Activated naive CD8-positive, alpha-beta T cell treated with anti-CD3 and anti-CD28 coated beads, Interleukin-2, amount 10 ng/mL, durations not matched to agents 7 days and 5 days (primary cell): ENCODE results near the gene KCTD19. TPM values are rescaled to one million over a fixed set of nuclear protein-coding genes. Genes with fewer than 3 reads are reported as not detected.
A peak's percentile ranks its signal among the peaks of the same experiment; 100 is the strongest.

Experiments
- ATAC-seq: fragments of 150-1000 bp; cut with Tn5 transposase; one replicate; pipeline ENCODE4 v1.10.0; 2021; ENCODE audit warnings: low read depth, moderate library complexity
- POLR2A ChIA-PET: fragments of 350-600 bp; sonication (Branson Sonifier 250); formaldehyde crosslinking; loops from one replicate; lab custom pipeline; 2021; ENCODE audit warnings: antibody characterized with exemption; lab: Charles Lee
- DNase-seq: peaks from one replicate; pipeline ENCODE4 v3.0.0; 2021
- H3K27ac Mint-ChIP-seq: one replicate; pipeline ENCODE4 v1.8.0; 2022; ENCODE audit warnings: mild to moderate bottlenecking, mixed read lengths
- H3K27me3 Mint-ChIP-seq: one replicate; pipeline ENCODE4 v1.8.0; 2022; ENCODE audit warnings: mild to moderate bottlenecking, moderate library complexity, mixed read lengths
- H3K36me3 Mint-ChIP-seq: one replicate; pipeline ENCODE4 v1.8.0; 2021; ENCODE audit warnings: mild to moderate bottlenecking, mixed read lengths
- H3K4me1 Mint-ChIP-seq: one replicate; pipeline ENCODE4 v1.8.0; 2021; ENCODE audit warnings: mixed read lengths
- H3K4me3 Mint-ChIP-seq: one replicate; pipeline ENCODE4 v1.8.0; 2022; ENCODE audit warnings: mild to moderate bottlenecking, moderate library complexity, mixed read lengths
- H3K9me3 Mint-ChIP-seq: one replicate; pipeline ENCODE4 v1.8.0; 2021; ENCODE audit warnings: mixed read lengths
- total RNA-seq, 2 experiments: library from RNA; stranded (reverse); gene quantifications; one replicate each; pipeline ENCODE4 v1.2.3, GENCODE V29; 2021

The KCTD19 gene
- total RNA-seq, 2 experiments from 2014 or later: 1.2 to 1.6 TPM

GRCh38 chr16:67277294-67277998 lies 49.1 kb downstream of the KCTD19 start:
- Mint-ChIP-seq H3K27me3 (no peaks in the 10 kb centered on the region), H3K4me3 (peak overlapping the region; percentile 27), H3K9me3 (no peaks in the 10 kb centered on the region), H3K4me1 (peaks cover 12% of the 10 kb centered on the region), H3K27ac (peak overlapping the region; percentile 58), H3K36me3 (peaks cover 6% of the 10 kb centered on the region)
- no peak for DNase-seq
- POLR2A ChIA-PET: interaction anchor here (0.9 to 1.8 kb wide), 3 partner anchors 8 to 30 kb away, joined by 3 to 6 read pairs (median 3); partner anchors contain the start of gene FHOD1
- ATAC-seq: no peak

DNA sequence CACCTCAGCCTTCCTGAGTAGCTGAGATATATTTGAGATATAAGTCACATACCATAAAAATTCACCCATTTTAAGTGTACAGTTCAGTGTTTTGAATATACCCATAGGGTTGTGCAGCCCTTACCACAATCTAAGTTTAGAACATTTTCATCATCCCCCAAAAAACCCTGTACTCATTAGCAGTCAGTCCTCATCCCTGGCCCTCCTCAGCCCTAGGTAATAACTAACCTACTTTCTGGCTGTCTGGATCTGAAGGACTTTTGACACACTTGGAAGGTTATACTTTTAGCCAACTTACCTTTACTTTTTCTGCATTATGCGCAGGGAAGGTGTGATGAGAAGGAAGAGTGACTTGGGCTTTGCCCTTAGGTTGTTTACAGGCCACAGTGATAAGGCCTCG lies 51.2 kb downstream of the KCTD19 start:
- no peak overlapping the region for H3K27ac Mint-ChIP-seq
- no peak for DNase-seq

DNA sequence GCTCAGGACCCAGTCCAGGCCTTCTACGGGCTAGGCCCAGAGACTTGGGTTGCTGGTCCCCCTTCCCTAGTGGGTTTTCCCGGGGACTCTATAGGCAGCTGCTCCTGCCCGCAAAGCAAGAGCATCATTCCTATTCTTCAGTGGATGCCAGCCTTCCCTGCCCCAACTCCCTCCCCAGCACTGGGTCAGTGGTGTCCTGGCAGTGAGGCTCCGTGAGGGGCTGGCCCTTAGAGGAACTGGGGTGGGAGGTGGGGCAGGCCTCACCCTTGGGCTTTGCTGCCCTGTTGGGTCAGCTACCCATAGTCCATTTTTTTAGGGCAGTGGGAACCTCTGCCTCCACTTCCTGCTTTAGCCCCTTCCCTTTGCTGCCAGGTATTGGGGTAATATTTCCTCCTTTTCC lies 55.1 kb downstream of the KCTD19 start:
- Mint-ChIP-seq H3K9me3 (no peaks in the 10 kb centered on the region), H3K4me1 (peaks cover 3% of the 10 kb centered on the region), H3K4me3 (no peak overlapping the region), H3K27ac (no peak overlapping the region), H3K27me3 (no peaks in the 10 kb centered on the region), H3K36me3 (peaks cover 4% of the 10 kb centered on the region)
- ATAC-seq: no peak
- no peak for DNase-seq
- POLR2A ChIA-PET: no interaction called here

More for the DNA sequence above, 51.2 kb downstream of the KCTD19 start:
- POLR2A ChIA-PET: no interaction called here
- ATAC-seq: no peak
- no peaks in the 10 kb centered on the region for H3K27me3 Mint-ChIP-seq
- H3K4me3 Mint-ChIP-seq: no peak overlapping the region
- H3K9me3 Mint-ChIP-seq: no peaks in the 10 kb centered on the region
- H3K36me3 Mint-ChIP-seq: peaks cover 6% of the 10 kb centered on the region
- H3K4me1 Mint-ChIP-seq: peaks cover 12% of the 10 kb centered on the region

GRCh38 chr16:67270931-67271338 lies 55.6 kb downstream of the KCTD19 start:
- H3K27ac Mint-ChIP-seq: no peak overlapping the region
- H3K27me3 Mint-ChIP-seq: no peaks in the 10 kb centered on the region
- H3K4me3 Mint-ChIP-seq: no peak overlapping the region
- POLR2A ChIA-PET: no interaction called here
- DNase-seq (no peak), ATAC-seq (no peak)
- peaks cover 3% of the 10 kb centered on the region for H3K4me1 Mint-ChIP-seq
- no peaks in the 10 kb centered on the region for H3K9me3 Mint-ChIP-seq
- peaks cover 2% of the 10 kb centered on the region for H3K36me3 Mint-ChIP-seq

- ATAC-seq: no peak
- Mint-ChIP-seq H3K4me3 (no peak overlapping the region), H3K9me3 (no peaks in the 10 kb centered on the region), H3K27ac (peak overlapping the region; percentile 21), H3K36me3 (no peaks in the 10 kb centered on the region), H3K27me3 (no peaks in the 10 kb centered on the region), H3K4me1 (no peaks in the 10 kb centered on the region)
- no peak for DNase-seq
- POLR2A ChIA-PET: interaction anchor here (0.8 to 1.5 kb wide), 2 partner anchors 9 to 22 kb away, joined by 3 to 5 read pairs; partner anchors contain the start of genes FHOD1 and PLEKHG4
These were observed 56.8 kb downstream of the KCTD19 start for GRCh38 chr16:67269766-67270165.

DNA sequence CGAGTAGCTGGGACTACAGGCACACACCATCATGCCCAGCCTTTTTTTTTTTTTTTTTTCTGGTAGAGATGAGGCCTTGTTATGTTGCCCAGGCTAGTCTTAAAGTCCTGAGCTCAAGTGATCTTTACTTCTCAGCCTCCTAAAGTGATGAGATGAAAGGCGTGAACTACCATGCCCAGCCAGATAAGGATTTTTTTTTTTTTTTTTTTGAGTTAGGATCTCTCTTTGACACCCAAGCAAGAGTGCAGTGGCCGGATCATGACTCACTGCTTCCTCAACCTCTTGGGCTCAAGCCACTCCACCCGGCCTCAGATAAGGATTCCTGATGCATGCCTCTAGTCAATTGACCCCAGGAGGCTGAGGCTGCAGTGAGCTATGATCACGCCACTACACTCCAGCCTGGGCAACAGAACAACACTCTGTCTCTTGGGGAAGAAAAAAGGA lies 58.4 kb downstream of the KCTD19 start:
- H3K36me3 Mint-ChIP-seq: no peaks in the 10 kb centered on the region
- no peak overlapping the region for H3K27ac Mint-ChIP-seq
- H3K9me3 Mint-ChIP-seq: no peaks in the 10 kb centered on the region
- no peak overlapping the region for H3K4me3 Mint-ChIP-seq
- ATAC-seq (no peak), DNase-seq (no peak)
- no peaks in the 10 kb centered on the region for H3K27me3 Mint-ChIP-seq
- no peaks in the 10 kb centered on the region for H3K4me1 Mint-ChIP-seq
- POLR2A ChIA-PET: interaction anchor here (0.7 kb wide), 1 partner anchor 134 kb away, joined by 4 read pairs; no protein-coding TSS in a partner anchor

DNA sequence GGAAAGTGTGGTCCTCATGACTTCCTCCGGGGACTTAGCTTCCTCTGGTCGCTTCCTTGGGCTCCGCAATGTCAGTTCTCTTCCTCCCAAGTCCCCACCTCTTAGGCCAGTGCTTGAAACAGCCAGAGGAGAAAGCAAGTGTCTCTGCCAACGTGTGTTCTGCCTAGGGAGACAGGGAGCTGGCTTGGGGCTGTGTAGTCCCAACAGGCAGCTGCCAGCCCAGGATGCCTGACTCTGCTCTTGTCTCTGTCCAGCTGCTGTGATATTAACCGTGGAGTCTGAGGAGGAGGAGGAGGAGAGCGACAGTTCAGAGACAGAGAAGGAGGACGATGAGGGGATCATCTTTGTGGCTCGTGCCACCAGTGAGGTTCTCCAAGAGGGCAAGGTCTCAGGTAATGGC lies 60.7 kb downstream of the KCTD19 start:
- DNase-seq (no peak), ATAC-seq (no peak)
- H3K27ac Mint-ChIP-seq: no peak overlapping the region
- peaks cover 3% of the 10 kb centered on the region for H3K27me3 Mint-ChIP-seq
- no peaks in the 10 kb centered on the region for H3K9me3 Mint-ChIP-seq
- H3K4me1 Mint-ChIP-seq: no peaks in the 10 kb centered on the region
- POLR2A ChIA-PET: interaction anchor here (1.2 kb wide), 1 partner anchor 13 kb away, joined by 3 read pairs; no protein-coding TSS in a partner anchor
- H3K4me3 Mint-ChIP-seq: no peak overlapping the region
- no peaks in the 10 kb centered on the region for H3K36me3 Mint-ChIP-seq

DNA sequence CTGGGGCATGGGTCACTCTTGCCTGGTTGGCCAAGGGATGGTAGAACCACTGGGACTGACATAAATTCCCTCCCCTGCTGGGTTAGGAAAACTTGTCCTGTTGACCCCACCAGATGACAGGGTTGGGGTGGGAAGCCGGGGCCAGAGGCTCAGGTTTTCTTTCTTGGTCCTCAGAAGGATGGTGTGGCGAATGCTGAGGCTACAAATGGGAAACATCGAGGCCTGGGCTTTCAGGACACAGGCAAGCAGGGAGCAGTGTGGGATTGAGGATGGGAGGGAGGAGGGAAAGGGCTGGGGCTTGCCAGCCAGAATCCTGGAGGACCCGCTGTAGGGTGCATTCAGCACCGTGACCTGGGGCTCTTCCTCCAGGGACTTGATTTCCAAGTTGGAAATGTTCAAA lies 61.7 kb downstream of the KCTD19 start:
- DNase-seq: no peak
- H3K27ac Mint-ChIP-seq: no peak overlapping the region
- H3K4me1 Mint-ChIP-seq: no peaks in the 10 kb centered on the region
- H3K9me3 Mint-ChIP-seq: no peaks in the 10 kb centered on the region
- H3K27me3 Mint-ChIP-seq: peaks cover 3% of the 10 kb centered on the region
- H3K4me3 Mint-ChIP-seq: no peak overlapping the region
- POLR2A ChIA-PET: no interaction called here
- H3K36me3 Mint-ChIP-seq: no peaks in the 10 kb centered on the region
- ATAC-seq: no peak

GRCh38 chr16:67264277-67264676 lies 62.3 kb downstream of the KCTD19 start:
- Mint-ChIP-seq H3K4me3 (no peak overlapping the region), H3K9me3 (no peaks in the 10 kb centered on the region), H3K36me3 (no peaks in the 10 kb centered on the region), H3K27ac (no peak overlapping the region), H3K27me3 (peaks cover 4% of the 10 kb centered on the region), H3K4me1 (no peaks in the 10 kb centered on the region)
- ATAC-seq: no peak
- no peak for DNase-seq
- POLR2A ChIA-PET: interaction anchor here (0.7 to 1.2 kb wide), 2 partner anchors 72 to 245 kb away, joined by 3 to 4 read pairs; no protein-coding TSS in a partner anchor

GRCh38 chr16:67263201-67263600 lies 63.3 kb downstream of the KCTD19 start:
- POLR2A ChIA-PET: interaction anchor here (1.2 kb wide), 1 partner anchor 70 kb away, joined by 3 read pairs; no protein-coding TSS in a partner anchor
- no peak overlapping the region for H3K27ac Mint-ChIP-seq
- no peak overlapping the region for H3K4me3 Mint-ChIP-seq
- no peak for DNase-seq
- peaks cover 4% of the 10 kb centered on the region for H3K27me3 Mint-ChIP-seq
- ATAC-seq: no peak
- H3K4me1 Mint-ChIP-seq: no peaks in the 10 kb centered on the region
- H3K36me3 Mint-ChIP-seq: no peaks in the 10 kb centered on the region
- no peaks in the 10 kb centered on the region for H3K9me3 Mint-ChIP-seq

GRCh38 chr16:67260426-67261063 lies 66.0 kb downstream of the KCTD19 start:
- Mint-ChIP-seq H3K27me3 (peaks cover 4% of the 10 kb centered on the region), H3K36me3 (peaks cover 2% of the 10 kb centered on the region), H3K27ac (peak overlapping the region; percentile 8), H3K9me3 (no peaks in the 10 kb centered on the region), H3K4me1 (no peaks in the 10 kb centered on the region), H3K4me3 (no peak overlapping the region)
- no peak for DNase-seq
- peak; percentile 46 for ATAC-seq
- POLR2A ChIA-PET: interaction anchor here (0.7 to 1.3 kb wide), 2 partner anchors 18 to 39 kb away, joined by 5 to 6 read pairs; no protein-coding TSS in a partner anchor

- POLR2A ChIA-PET: no interaction called here
- no peaks in the 10 kb centered on the region for H3K4me1 Mint-ChIP-seq
- peaks cover 2% of the 10 kb centered on the region for H3K36me3 Mint-ChIP-seq
- DNase-seq: no peak
- no peak overlapping the region for H3K4me3 Mint-ChIP-seq
- no peaks in the 10 kb centered on the region for H3K9me3 Mint-ChIP-seq
- ATAC-seq: no peak
- H3K27me3 Mint-ChIP-seq: peaks cover 4% of the 10 kb centered on the region
- H3K27ac Mint-ChIP-seq: no peak overlapping the region
These were observed 66.8 kb downstream of the KCTD19 start for GRCh38 chr16:67259705-67260104.

DNA sequence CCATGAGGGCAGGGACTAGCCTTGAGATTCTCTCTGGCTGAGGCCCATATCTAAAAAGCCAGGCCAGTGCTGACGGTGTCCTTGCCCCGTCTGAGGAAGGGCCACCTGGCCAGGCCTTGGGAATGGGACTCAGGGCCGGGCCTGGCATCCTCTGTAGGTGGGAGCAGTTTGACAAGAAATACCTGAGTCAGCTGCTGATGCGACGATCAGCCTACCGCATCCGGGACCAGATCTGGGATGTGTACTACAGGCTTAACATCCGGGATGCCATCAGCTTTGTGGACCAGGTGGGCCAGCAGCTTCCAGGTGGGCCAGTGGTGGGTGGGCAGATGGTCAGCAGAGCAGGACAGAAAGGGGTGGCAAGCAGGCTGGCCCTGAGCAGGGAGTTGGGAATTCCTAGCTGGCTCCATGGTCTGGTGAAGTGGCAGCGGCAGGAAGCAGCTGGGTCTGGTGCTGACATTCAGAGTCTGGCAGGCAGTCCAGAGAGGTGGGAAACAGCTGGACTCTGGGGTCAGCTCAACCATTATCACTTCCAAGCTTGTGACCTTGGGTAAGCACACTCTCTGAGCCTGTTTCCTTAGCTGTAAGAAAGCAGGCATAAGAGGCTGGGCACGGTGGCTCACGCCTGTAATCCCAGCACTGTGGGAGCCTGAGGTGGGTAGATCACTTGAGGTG lies 68.2 kb downstream of the KCTD19 start:
- POLR2A ChIA-PET: interaction anchor here (0.7 kb wide), 1 partner anchor 84 kb away, joined by 4 read pairs; no protein-coding TSS in a partner anchor
- DNase-seq: no peak
- peaks cover 2% of the 10 kb centered on the region for H3K36me3 Mint-ChIP-seq
- H3K27me3 Mint-ChIP-seq: peaks cover 4% of the 10 kb centered on the region
- H3K9me3 Mint-ChIP-seq: no peaks in the 10 kb centered on the region
- H3K27ac Mint-ChIP-seq: no peak overlapping the region
- H3K4me3 Mint-ChIP-seq: no peak overlapping the region
- ATAC-seq: no peak
- no peaks in the 10 kb centered on the region for H3K4me1 Mint-ChIP-seq
